MCF 10A (cell line): ENCODE measurements around the gene TECPR2. TPM values are rescaled to one million over a fixed set of nuclear protein-coding genes. Genes with fewer than 3 reads are reported as not detected.

Source experiments
- BruUV-seq: library from RNA; stranded (reverse); fragments of 400-500 nt; replicated peaks from 2 replicates; lab custom pipeline; 2021; lab: Mats Ljungman, UMichigan
- CTCF ChIA-PET: fragments of 300-600 bp; sonication (Branson Sonifier 250); formaldehyde crosslinking; extraction: SDS; loops from one replicate; lab custom pipeline; 2021; ENCODE audit warnings: antibody characterized with exemption, inconsistent platforms; lab: Yijun Ruan, JAX
- POLR2A ChIA-PET: fragments of 300-600, 350-650 bp; sonication (Branson Sonifier 250); formaldehyde crosslinking; extraction: SDS; loops from one replicate; lab custom pipeline; 2020; ENCODE audit warnings: antibody characterized with exemption, inconsistent platforms; lab: Yijun Ruan, JAX
- DNase-seq: peaks from one replicate; pipeline ENCODE4 v3.0.0-alpha.2; 2018; ENCODE audit not compliant: unreplicated experiment
- H3K27ac Mint-ChIP-seq: one replicate; pipeline ENCODE4 v1.8.0; 2022; ENCODE audit warnings: mild to moderate bottlenecking, low read depth, mixed read lengths; ENCODE audit not compliant: unreplicated experiment
- H3K27me3 Mint-ChIP-seq: one replicate; pipeline ENCODE4 v1.8.0; 2022; ENCODE audit warnings: mixed read lengths; ENCODE audit not compliant: insufficient read depth, unreplicated experiment
- H3K36me3 Mint-ChIP-seq: one replicate; pipeline ENCODE4 v1.8.0; 2022; ENCODE audit warnings: mild to moderate bottlenecking, moderate library complexity, mixed read lengths; ENCODE audit not compliant: insufficient read depth, unreplicated experiment
- H3K4me1 Mint-ChIP-seq: one replicate; pipeline ENCODE4 v1.8.0; 2022; ENCODE audit warnings: mixed read lengths; ENCODE audit not compliant: insufficient read depth, unreplicated experiment
- H3K4me3 Mint-ChIP-seq: one replicate; pipeline ENCODE4 v1.8.0; 2022; ENCODE audit warnings: mild to moderate bottlenecking, moderate library complexity, mixed read lengths; ENCODE audit not compliant: unreplicated experiment
- H3K9me3 Mint-ChIP-seq: one replicate; pipeline ENCODE4 v1.8.0; 2022; ENCODE audit warnings: mixed read lengths; ENCODE audit not compliant: unreplicated experiment
- intact Hi-C: fragments of 100-400 bp; cut with micrococcal nuclease; formaldehyde crosslinking; loops from 2 replicates; pipeline ENCODE4 v1.14.1; 2022
- total RNA-seq: library from RNA; stranded (reverse); gene quantifications from 2 replicates; pipeline ENCODE4 v1.2.3, GENCODE V29; 2022
- TF ChIP-seq, protein P1 (sequence below): fragments of 200-600 bp; IDR thresholded peaks from one replicate; pipeline ENCODE4 v1.8.0; 2022; ENCODE audit warnings: antibody characterized with exemption, mild to moderate bottlenecking; ENCODE audit not compliant: unreplicated experiment

The TECPR2 gene
- total RNA-seq, 1 experiment from 2014 or later = 18.4 TPM

- intact Hi-C loops = loop anchor here (5.0 to 10.0 kb wide), 2 partner anchors 357 to 544 kb away; partner anchors contain the start of gene DYNC1H1
- H3K36me3 Mint-ChIP-seq = peaks cover 19% of the 10 kb centered on the region
Measured at GRCh38 chr14:102318781-102319276, 43.9 kb upstream of the TECPR2 start.

DNA sequence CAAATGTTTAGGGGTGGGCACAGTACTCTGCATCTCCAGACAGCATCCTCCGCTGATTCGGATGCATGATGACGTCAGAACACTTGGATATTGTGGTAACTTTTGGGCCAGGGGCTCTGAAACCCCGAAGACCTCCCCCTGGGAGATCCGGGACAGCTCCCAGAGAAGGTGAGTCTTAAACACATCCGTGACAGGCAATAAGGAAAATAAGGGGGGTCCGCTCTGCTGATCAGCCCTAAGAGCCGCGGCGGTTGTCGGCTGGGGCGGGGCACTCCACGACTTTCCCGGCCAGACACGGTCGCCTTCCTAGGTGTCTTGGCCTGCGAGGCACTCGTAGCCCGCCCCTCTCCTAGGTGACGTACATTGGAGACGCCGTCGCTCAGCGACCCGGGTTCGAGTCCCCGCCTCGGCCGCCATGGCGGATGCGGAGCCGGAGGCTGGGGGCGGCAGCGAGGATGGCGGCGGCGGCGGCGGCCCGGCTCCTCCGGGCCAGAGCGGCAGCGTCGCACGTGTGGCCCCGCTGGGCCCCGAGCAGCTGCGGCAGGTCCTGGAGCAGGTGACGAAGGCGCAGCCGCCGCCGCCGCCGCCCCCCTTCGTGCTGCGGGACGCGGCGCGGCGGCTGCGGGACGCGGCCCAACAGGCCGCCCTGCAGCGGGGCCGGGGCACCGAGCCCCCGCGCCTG is 43.2 kb upstream of the TECPR2 start, which contains the start of gene ZNF839:
Gene ZNF839 (plus strand): TSS at position 396 of the 682 bp plus-strand sequence. CDS start 20 bp downstream, at position 416.
- Mint-ChIP-seq H3K27ac (peak within 1 kb of the TSS; percentile 95), H3K27me3 (no peaks in the 10 kb centered on the region), H3K36me3 (peaks cover 26% of the 10 kb centered on the region), H3K4me3 (peak within 1 kb of the TSS; percentile 93), H3K4me1 (peaks cover 18% of the 10 kb centered on the region), H3K9me3 (no peaks in the 10 kb centered on the region)
- TF ChIP-seq, protein P1, sequence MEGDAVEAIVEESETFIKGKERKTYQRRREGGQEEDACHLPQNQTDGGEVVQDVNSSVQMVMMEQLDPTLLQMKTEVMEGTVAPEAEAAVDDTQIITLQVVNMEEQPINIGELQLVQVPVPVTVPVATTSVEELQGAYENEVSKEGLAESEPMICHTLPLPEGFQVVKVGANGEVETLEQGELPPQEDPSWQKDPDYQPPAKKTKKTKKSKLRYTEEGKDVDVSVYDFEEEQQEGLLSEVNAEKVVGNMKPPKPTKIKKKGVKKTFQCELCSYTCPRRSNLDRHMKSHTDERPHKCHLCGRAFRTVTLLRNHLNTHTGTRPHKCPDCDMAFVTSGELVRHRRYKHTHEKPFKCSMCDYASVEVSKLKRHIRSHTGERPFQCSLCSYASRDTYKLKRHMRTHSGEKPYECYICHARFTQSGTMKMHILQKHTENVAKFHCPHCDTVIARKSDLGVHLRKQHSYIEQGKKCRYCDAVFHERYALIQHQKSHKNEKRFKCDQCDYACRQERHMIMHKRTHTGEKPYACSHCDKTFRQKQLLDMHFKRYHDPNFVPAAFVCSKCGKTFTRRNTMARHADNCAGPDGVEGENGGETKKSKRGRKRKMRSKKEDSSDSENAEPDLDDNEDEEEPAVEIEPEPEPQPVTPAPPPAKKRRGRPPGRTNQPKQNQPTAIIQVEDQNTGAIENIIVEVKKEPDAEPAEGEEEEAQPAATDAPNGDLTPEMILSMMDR = no peak
- ChIA-PET POLR2A (interaction anchor here (0.6 to 4.7 kb wide), 13 partner anchors 9 to 339 kb away, joined by 3 to 29 read pairs (median 4); partner anchors contain the start of genes CINP, MOK and TECPR2), CTCF (interaction anchor here (0.6 to 1.4 kb wide), 7 partner anchors 14 to 358 kb away, joined by 3 to 5 read pairs (median 3); no protein-coding TSS in a partner anchor)
- intact Hi-C loops = loop anchor here (5.0 to 10.0 kb wide), 2 partner anchors 357 to 545 kb away; partner anchors contain the start of gene DYNC1H1
- BruUV-seq = no TSS peak
- DNase-seq = peak; percentile 88

More at GRCh38 chr14:102318781-102319276, 43.9 kb upstream of the TECPR2 start:
- BruUV-seq = no TSS peak
- DNase-seq = no peak
- TF ChIP-seq, protein P1 = no peak
- no peaks in the 10 kb centered on the region for H3K27me3 Mint-ChIP-seq
- no peaks in the 10 kb centered on the region for H3K9me3 Mint-ChIP-seq
- CTCF ChIA-PET = interaction anchor here (0.6 to 2.7 kb wide), 6 partner anchors 14 to 279 kb away, joined by 3 to 10 read pairs (median 3); no protein-coding TSS in a partner anchor
- POLR2A ChIA-PET = interaction anchor here (0.7 to 4.7 kb wide), 6 partner anchors 10 to 338 kb away, joined by 3 to 29 read pairs (median 4); partner anchors contain the start of genes CINP, MOK and TECPR2
- H3K4me1 Mint-ChIP-seq = peaks cover 22% of the 10 kb centered on the region
- peak overlapping the region; percentile 93 for H3K4me3 Mint-ChIP-seq
- H3K27ac Mint-ChIP-seq = peak overlapping the region; percentile 95

DNA sequence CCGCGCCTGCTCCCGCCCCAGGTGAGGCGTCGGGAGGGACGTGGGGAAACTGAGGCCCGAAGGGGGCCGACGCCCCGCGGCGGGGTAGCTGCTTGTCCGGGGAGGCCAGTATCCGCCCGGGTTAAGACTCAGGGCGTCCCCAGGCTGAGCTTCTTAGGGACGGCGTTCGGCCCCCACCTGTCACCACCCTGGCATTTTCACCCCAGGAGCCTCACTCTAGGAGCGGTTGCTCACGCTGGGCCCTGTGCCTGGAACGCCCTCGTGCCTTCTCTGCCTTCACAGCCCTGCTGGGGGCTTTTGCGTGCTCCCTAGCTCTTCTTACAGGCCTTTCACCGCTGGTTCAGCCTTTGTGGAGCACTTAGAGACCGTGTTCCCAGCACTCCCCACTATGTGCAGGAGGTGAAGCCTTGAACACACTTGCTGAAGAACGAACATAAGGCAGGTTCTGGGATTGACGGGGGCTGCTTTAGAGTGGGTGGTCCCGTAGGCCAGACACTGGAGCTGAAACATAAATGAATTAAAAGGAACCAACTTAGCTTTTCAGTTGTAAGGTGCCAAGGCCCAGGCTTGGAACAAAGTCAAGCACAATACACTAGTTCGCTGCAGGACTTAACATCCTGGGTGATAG is 42.6 kb upstream of the TECPR2 start:
- Mint-ChIP-seq H3K9me3 (no peaks in the 10 kb centered on the region), H3K27ac (peak overlapping the region; percentile 95), H3K36me3 (peaks cover 31% of the 10 kb centered on the region), H3K27me3 (no peaks in the 10 kb centered on the region), H3K4me3 (peak overlapping the region; percentile 93), H3K4me1 (peaks cover 15% of the 10 kb centered on the region)
- ChIA-PET POLR2A (interaction anchor here (0.6 to 2.2 kb wide), 10 partner anchors 8 to 205 kb away, joined by 3 to 9 read pairs (median 4); partner anchors contain the start of genes CINP and TECPR2), CTCF (interaction anchor here (0.6 to 1.3 kb wide), 5 partner anchors 57 to 359 kb away, joined by 3 to 5 read pairs (median 3); no protein-coding TSS in a partner anchor)
- DNase-seq = no peak
- intact Hi-C loops = no loop called here
- TF ChIP-seq, protein P1 = no peak
- no TSS peak for BruUV-seq
